Smooth muscle cell (in vitro differentiated cells): ENCODE measurements around the gene PIGX. TPM values are rescaled to one million over a fixed set of nuclear protein-coding genes. Genes with fewer than 3 reads are reported as not detected.

Experiments used
- DNase-seq: peaks from one replicate; lab custom pipeline; 2025; ENCODE audit not compliant: unreplicated experiment; lab: John Stamatoyannopoulos, UW
- H2AFZ ChIP-seq: fragments of 200-600 bp; sonication (generic); 2 replicates; pipeline ENCODE4 v1.6.0; 2016; ENCODE audit warnings: antibody characterized with exemption, low read depth, mild to moderate bottlenecking
- H3F3A ChIP-seq: fragments of 200-600 bp; sonication (generic); 2 replicates; pipeline ENCODE4 v1.6.0; 2017; ENCODE audit warnings: antibody characterized with exemption, low read depth
- H3K27ac ChIP-seq: fragments of 200-600 bp; sonication (generic); 2 replicates; pipeline ENCODE4 v1.5.1; 2016; ENCODE audit warnings: low read depth, mild to moderate bottlenecking
- H3K27me3 ChIP-seq: fragments of 200-600 bp; sonication (generic); 2 replicates; pipeline ENCODE4 v1.6.1; 2016; ENCODE audit warnings: low read depth, mild to moderate bottlenecking
- H3K36me3 ChIP-seq: fragments of 200-600 bp; sonication (generic); 2 replicates; pipeline ENCODE4 v1.5.1; 2016; ENCODE audit warnings: low read depth
- H3K4me1 ChIP-seq: fragments of 200-600 bp; sonication (generic); 2 replicates; pipeline ENCODE4 v1.5.1; 2016; ENCODE audit warnings: low read depth
- H3K4me2 ChIP-seq: fragments of 200-600 bp; sonication (generic); 2 replicates; pipeline ENCODE4 v1.6.0; 2016; ENCODE audit warnings: mild to moderate bottlenecking
- H3K4me3 ChIP-seq: fragments of 200-600 bp; sonication (generic); 2 replicates; pipeline ENCODE4 v1.5.1; 2016; ENCODE audit warnings: mild to moderate bottlenecking
- H3K79me2 ChIP-seq: fragments of 200-600 bp; sonication (generic); 2 replicates; pipeline ENCODE4 v1.6.0; 2016; ENCODE audit warnings: low read depth, mild to moderate bottlenecking
- H3K9ac ChIP-seq: fragments of 200-600 bp; sonication (generic); 2 replicates; pipeline ENCODE4 v1.6.0; 2016; ENCODE audit warnings: low read depth
- H3K9me3 ChIP-seq: fragments of 200-600 bp; sonication (generic); replicated peaks from 2 replicates; pipeline ENCODE4 v1.5.1; 2016; ENCODE audit warnings: low read depth
- H4K20me1 ChIP-seq: fragments of 200-600 bp; sonication (generic); 2 replicates; pipeline ENCODE4 v1.6.0; 2016; ENCODE audit warnings: low read depth
- WGBS: methylation state at CpG from one replicate; pipeline ENCODE4 v1.1.7; 2016; ENCODE audit warnings: low lambda C conversion rate; 5-methylcytosine and 5-hydroxymethylcytosine counted together
- polyA plus RNA-seq: library from polyadenylated mRNA; unstranded; fragments of >200 nt; fragmentation: Nextera tagmentation; extraction: Ambion mirVana; gene quantifications from 2 replicates; pipeline ENCODE4 v1.2.1, GENCODE V29; 2016
- total RNA-seq: library from RNA; depleted of rRNA; stranded (reverse); fragments of >200 nt; gene quantifications from 2 replicates; pipeline ENCODE4 v1.2.3, GENCODE V29; 2014
- TF ChIP-seq, protein P1 (sequence below): fragments of 200-600 bp; sonication (generic); IDR thresholded peaks from 2 replicates; pipeline ENCODE4 v1.5.1; 2017; ENCODE audit warnings: borderline replicate concordance, mild to moderate bottlenecking, antibody characterized with exemption; ENCODE audit not compliant: insufficient read depth, poor library complexity, severe bottlenecking

The PIGX gene
- total and polyA plus RNA-seq, 2 experiments from 2014 or later = 27.6 to 34.6 TPM

DNA sequence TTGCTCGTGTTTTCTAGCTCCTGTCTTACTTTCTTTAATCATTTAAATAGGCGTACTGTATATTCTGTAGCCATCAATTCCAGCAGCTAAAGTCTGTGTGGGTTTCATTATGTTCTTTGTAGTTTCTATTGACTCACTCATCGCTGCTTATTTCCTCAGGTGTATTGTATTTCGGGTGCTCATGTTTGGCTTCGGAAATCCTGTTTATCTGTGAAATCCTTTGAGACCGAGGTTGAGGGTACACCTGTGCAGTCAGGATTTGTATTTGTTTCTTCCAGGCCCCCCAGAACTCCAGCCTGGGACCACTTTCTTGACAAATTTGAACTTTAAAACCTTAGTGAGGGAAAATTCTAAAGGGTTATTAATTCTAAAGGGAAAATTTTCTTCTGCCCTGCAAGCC, 25.5 kb downstream of the PIGX start:
- Histone ChIP-seq H3F3A (no peaks in the 10 kb centered on the region), H3K27me3 (no peaks in the 10 kb centered on the region), H4K20me1 (peaks cover 17% of the 10 kb centered on the region), H3K27ac (no peak overlapping the region), H3K4me3 (no peak overlapping the region), H2AFZ (no peak overlapping the region), H3K79me2 (peaks cover 20% of the 10 kb centered on the region), H3K4me1 (peaks cover 11% of the 10 kb centered on the region), H3K9ac (no peak overlapping the region), H3K4me2 (no peak overlapping the region), H3K9me3 (no peaks in the 10 kb centered on the region), H3K36me3 (peaks cover 3% of the 10 kb centered on the region)
- WGBS = 94% methylated on average over 6 of the region's 6 CpGs
- DNase-seq = no peak
- TF ChIP-seq, protein P1, sequence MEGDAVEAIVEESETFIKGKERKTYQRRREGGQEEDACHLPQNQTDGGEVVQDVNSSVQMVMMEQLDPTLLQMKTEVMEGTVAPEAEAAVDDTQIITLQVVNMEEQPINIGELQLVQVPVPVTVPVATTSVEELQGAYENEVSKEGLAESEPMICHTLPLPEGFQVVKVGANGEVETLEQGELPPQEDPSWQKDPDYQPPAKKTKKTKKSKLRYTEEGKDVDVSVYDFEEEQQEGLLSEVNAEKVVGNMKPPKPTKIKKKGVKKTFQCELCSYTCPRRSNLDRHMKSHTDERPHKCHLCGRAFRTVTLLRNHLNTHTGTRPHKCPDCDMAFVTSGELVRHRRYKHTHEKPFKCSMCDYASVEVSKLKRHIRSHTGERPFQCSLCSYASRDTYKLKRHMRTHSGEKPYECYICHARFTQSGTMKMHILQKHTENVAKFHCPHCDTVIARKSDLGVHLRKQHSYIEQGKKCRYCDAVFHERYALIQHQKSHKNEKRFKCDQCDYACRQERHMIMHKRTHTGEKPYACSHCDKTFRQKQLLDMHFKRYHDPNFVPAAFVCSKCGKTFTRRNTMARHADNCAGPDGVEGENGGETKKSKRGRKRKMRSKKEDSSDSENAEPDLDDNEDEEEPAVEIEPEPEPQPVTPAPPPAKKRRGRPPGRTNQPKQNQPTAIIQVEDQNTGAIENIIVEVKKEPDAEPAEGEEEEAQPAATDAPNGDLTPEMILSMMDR = no peak

DNA sequence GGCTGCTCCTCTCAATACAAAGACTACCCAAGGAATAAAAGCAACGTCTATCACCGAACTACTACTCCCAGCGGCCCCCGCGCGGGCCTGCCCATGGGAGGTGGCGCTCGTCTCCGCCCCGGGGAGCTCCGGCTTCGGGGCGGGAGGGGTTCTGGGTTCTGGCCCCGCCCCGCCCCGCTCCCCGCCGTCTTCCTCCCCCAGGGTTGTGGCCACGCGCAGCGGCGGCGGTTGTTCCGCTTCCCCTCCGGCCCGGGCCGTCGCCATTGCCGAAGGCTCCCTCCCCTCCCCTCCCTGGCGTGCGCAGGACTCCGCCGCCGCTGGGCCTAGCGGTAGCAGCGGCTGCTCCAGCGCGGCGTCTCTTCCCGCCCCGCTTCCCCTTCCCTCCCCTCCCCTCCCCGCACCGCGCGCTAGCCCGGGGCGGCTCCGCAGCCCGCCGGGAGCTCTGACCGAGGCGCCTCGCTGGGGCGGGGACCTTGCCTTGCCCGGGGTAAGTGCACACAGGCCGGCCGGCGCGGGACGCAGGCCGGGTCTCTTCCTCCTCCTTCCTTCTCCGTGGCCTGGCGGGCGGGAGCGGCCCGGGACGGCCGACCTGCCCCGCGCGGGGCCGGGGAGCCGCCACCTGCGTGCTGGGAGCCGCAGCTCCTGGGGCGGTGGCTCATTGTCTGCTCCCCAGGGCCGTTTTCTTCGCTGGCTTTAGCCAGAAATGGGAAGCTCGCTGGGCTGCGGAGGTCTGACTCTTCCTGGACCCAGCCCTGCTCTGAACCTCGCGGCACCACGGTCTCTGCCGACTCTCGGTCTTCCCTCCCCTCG, 27.7 kb downstream of the PIGX start, which contains the start of gene PAK2:
Gene PAK2 (plus strand): TSS at position 187 of the 810 bp plus-strand sequence. CDS start 42,790 bp downstream, outside the sequence.
- Histone ChIP-seq H3F3A (no peaks in the 10 kb centered on the region), H3K4me1 (peaks cover 11% of the 10 kb centered on the region), H3K27ac (peak within 1 kb of the TSS; percentile 98), H3K9me3 (no peaks in the 10 kb centered on the region), H4K20me1 (peaks cover 39% of the 10 kb centered on the region), H3K4me3 (peak within 1 kb of the TSS; percentile 96), H3K36me3 (no peaks in the 10 kb centered on the region), H3K9ac (peak within 1 kb of the TSS; percentile 97), H3K27me3 (no peaks in the 10 kb centered on the region), H2AFZ (peak within 1 kb of the TSS; percentile 6), H3K4me2 (peak within 1 kb of the TSS; percentile 93), H3K79me2 (peaks cover 42% of the 10 kb centered on the region)
- peak; percentile 61 for DNase-seq
- TF ChIP-seq, protein P1 = peak; percentile 4
- under 1% methylated on average over 37 of the region's 86 CpGs for WGBS

DNA sequence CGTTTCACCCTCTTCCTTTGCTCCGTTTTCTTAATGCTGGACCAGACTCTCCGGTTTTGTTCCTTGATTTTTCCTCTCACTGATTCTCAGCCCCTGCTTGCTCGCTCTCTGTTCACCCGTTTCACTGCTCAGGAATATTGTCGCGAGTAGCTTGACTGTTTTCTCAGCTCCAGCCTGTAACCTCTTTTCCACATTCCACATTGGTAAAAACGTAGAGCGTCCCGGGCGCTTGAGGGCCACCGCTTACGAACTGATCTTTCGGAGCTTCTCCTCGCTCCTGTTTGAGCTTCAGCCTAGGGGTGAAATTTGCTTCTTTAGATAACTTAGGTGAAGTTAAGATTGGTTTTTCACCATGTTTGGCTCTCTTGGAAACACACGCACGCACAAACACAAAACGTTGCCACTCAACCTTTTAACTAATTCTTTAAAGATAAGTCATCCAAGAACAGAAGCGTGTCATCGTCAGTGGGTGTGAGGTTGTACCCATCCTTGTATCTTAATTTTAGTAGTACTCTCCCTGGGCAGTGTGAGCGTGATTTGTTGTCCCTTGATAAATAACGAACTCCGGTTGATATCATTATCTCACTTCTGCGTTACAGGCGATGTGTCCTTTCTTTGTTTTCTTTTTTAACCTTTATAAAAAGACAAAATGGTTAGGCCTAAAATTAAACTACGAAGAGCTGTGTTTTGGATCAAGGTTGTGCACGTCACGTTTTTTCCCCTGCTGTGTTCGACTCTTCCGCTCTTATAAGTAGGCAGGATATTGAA, 28.5 kb downstream of the PIGX start:
- Histone ChIP-seq H3F3A (no peaks in the 10 kb centered on the region), H3K4me3 (peak overlapping the region; percentile 96), H3K4me1 (peaks cover 11% of the 10 kb centered on the region), H3K36me3 (no peaks in the 10 kb centered on the region), H4K20me1 (peaks cover 47% of the 10 kb centered on the region), H3K79me2 (peaks cover 50% of the 10 kb centered on the region), H3K27me3 (no peaks in the 10 kb centered on the region), H3K9me3 (no peaks in the 10 kb centered on the region), H3K4me2 (peak overlapping the region; percentile 93), H3K9ac (peak overlapping the region; percentile 97), H2AFZ (peak overlapping the region; percentile 6), H3K27ac (peak overlapping the region; percentile 98)
- under 1% methylated on average over 30 of the region's 30 CpGs for WGBS
- peak; percentile 41 for DNase-seq
- TF ChIP-seq, protein P1 = no peak
